Activated T-cell treated with anti-CD3 and anti-CD28 coated beads, Interleukin-2, amount 50 U/mL, for 1 hour (primary cell): ENCODE results near the gene KRT86.
A peak's percentile ranks its signal among the peaks of the same experiment; 100 is the strongest.

Source experiments
- DNase-seq: peaks from one replicate; pipeline ENCODE4 v3.0.0-alpha.2; 2020

The KRT86 gene

GRCh38 chr12:52274521-52275120 is at the start of gene KRT86:
Gene KRT86, plus strand, starts transcription at chr12:52274645. Its CDS starts 27,272 bp downstream, at chr12:52301917.
- no peak for DNase-seq

GRCh38 chr12:52225752-52226151 is 48.7 kb upstream of the KRT86 start:
- DNase-seq: no peak

- DNase-seq: no peak
Measured at GRCh38 chr12:52226446-52226845, 48.0 kb upstream of the KRT86 start.

GRCh38 chr12:52227606-52228166 is 46.8 kb upstream of the KRT86 start:
- no peak for DNase-seq

- no peak for DNase-seq
Measured at GRCh38 chr12:52228366-52228765, 46.1 kb upstream of the KRT86 start.

GRCh38 chr12:52228931-52229330 is 45.5 kb upstream of the KRT86 start:
- DNase-seq: no peak

GRCh38 chr12:52229836-52230343 is 44.6 kb upstream of the KRT86 start:
- no peak for DNase-seq

GRCh38 chr12:52230364-52231281 is 43.8 kb upstream of the KRT86 start:
- DNase-seq: no peak

- no peak for DNase-seq
Measured at GRCh38 chr12:52231305-52232202, 42.9 kb upstream of the KRT86 start.

GRCh38 chr12:52232203-52232673 is 42.2 kb upstream of the KRT86 start:
- no peak for DNase-seq

- no peak for DNase-seq
Measured at GRCh38 chr12:52232674-52233461, 41.6 kb upstream of the KRT86 start, which contains the start of gene KRT7. Gene KRT7, plus strand, starts transcription at chr12:52233243. Its CDS starts 54 bp downstream, at chr12:52233297.

- no peak for DNase-seq
Measured at GRCh38 chr12:52233462-52234207, 40.8 kb upstream of the KRT86 start.

GRCh38 chr12:52234223-52234810 is 40.1 kb upstream of the KRT86 start:
- DNase-seq: no peak

- DNase-seq: no peak
Measured at GRCh38 chr12:52235001-52235764, 39.3 kb upstream of the KRT86 start.

GRCh38 chr12:52235822-52236361 is 38.6 kb upstream of the KRT86 start:
- DNase-seq: no peak

- DNase-seq: no peak
Measured at GRCh38 chr12:52236386-52237050, 37.9 kb upstream of the KRT86 start.

GRCh38 chr12:52238207-52238840 is 36.1 kb upstream of the KRT86 start:
- peak; percentile 4 for DNase-seq
